HFFc6 (cell line): ENCODE data around the gene AQP6. TPM values are rescaled to one million over a fixed set of nuclear protein-coding genes. Genes with fewer than 3 reads are reported as not detected.

Source experiments
- DNase-seq: peaks from one replicate; pipeline ENCODE4 v3.0.0-alpha.2; 2018
- H3K27ac Mint-ChIP-seq: 2 replicates; pipeline ENCODE4 v1.8.0; 2020; ENCODE audit warnings: mild to moderate bottlenecking, mixed read lengths
- H3K27me3 Mint-ChIP-seq: 2 replicates; pipeline ENCODE4 v1.8.0; 2021; ENCODE audit warnings: mild to moderate bottlenecking, moderate library complexity, mixed read lengths; ENCODE audit not compliant: insufficient read depth
- H3K36me3 Mint-ChIP-seq: 2 replicates; pipeline ENCODE4 v1.8.0; 2021; ENCODE audit warnings: low read depth, mixed read lengths
- H3K4me1 Mint-ChIP-seq: 2 replicates; pipeline ENCODE4 v1.8.0; 2020; ENCODE audit warnings: low read depth, mixed read lengths
- H3K4me3 Mint-ChIP-seq: 2 replicates; pipeline ENCODE4 v1.8.0; 2020; ENCODE audit warnings: mild to moderate bottlenecking, moderate library complexity, mixed read lengths
- H3K9me3 Mint-ChIP-seq: 2 replicates; pipeline ENCODE4 v1.8.0; 2020; ENCODE audit warnings: mild to moderate bottlenecking, mixed read lengths
- CTCF ChIP-seq: fragments of 200-600 bp; sonication (generic); IDR thresholded peaks from 2 replicates; pipeline ENCODE4 v1.5.0; 2021; ENCODE audit warnings: antibody characterized with exemption, mild to moderate bottlenecking
- total RNA-seq, 6 experiments: library from RNA; stranded (reverse); fragmentation: NEBNext Ultra II Directional; extraction: Animal tissue kit (Norgen Biotek cat#: 25700); gene quantifications; 2 replicates in 1 of 6; 3 replicates in 5 of 6; pipeline ENCODE4 v1.2.3, GENCODE V29; 2021

The AQP6 gene
- total RNA-seq, 6 experiments from 2014 or later, result not detected

GRCh38 chr12:49974677-49975317 lies 2.0 kb downstream of the AQP6 start:
- Mint-ChIP-seq H3K4me1 (no peaks in the 10 kb centered on the region), H3K4me3 (no peak overlapping the region), H3K36me3 (no peaks in the 10 kb centered on the region), H3K9me3 (no peaks in the 10 kb centered on the region), H3K27me3 (peaks cover 4% of the 10 kb centered on the region), H3K27ac (no peak overlapping the region)
- no peak for TF ChIP-seq CTCF
- no peak for DNase-seq

DNA sequence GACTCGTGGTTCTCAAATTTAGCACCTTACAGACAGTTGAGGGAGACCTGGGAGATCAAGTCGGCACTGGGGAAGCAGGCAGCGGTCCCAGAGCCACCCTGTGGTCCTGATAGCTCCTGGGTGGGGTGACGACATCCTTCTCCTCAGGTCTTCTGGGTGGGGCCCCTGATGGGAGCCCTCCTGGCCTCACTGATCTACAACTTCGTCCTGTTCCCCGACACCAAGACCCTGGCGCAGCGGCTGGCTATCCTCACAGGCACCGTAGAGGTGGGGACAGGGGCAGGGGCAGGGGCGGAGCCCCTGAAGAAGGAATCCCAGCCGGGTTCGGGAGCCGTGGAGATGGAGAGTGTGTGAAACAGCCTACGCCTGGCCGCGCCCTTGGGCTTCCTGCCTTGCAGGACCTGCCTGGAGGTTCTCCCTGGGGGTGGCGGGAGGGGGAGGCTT lies 2.6 kb downstream of the AQP6 start:
- no peaks in the 10 kb centered on the region for H3K36me3 Mint-ChIP-seq
- H3K27ac Mint-ChIP-seq, result no peak overlapping the region
- H3K4me3 Mint-ChIP-seq, result no peak overlapping the region
- TF ChIP-seq CTCF, result no peak
- no peak for DNase-seq
- H3K4me1 Mint-ChIP-seq, result no peaks in the 10 kb centered on the region
- no peaks in the 10 kb centered on the region for H3K9me3 Mint-ChIP-seq
- H3K27me3 Mint-ChIP-seq, result peaks cover 4% of the 10 kb centered on the region

DNA sequence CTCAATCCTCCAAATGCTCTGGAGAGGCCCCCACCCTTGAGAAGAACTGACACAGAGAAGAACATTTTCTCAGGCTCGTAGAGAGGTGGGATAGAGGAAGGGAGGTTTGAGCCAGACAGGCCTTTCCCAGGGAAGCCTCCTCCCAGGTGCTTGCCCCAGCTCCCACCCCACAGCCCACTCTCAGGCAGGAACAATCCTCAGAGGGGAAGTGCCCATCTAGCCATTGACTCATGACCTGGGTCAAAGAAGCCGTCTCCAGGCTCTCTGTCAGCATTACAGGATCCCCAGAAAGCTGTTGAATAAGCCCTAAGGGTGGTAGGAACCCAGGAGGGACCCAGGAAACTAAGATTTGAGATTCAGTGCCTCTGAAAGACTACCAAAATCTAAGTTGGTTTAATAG lies 3.8 kb downstream of the AQP6 start:
- no peak for DNase-seq
- no peaks in the 10 kb centered on the region for H3K4me1 Mint-ChIP-seq
- peaks cover 4% of the 10 kb centered on the region for H3K27me3 Mint-ChIP-seq
- H3K36me3 Mint-ChIP-seq, result no peaks in the 10 kb centered on the region
- H3K27ac Mint-ChIP-seq, result no peak overlapping the region
- no peak overlapping the region for H3K4me3 Mint-ChIP-seq
- no peaks in the 10 kb centered on the region for H3K9me3 Mint-ChIP-seq
- TF ChIP-seq CTCF, result no peak

DNA sequence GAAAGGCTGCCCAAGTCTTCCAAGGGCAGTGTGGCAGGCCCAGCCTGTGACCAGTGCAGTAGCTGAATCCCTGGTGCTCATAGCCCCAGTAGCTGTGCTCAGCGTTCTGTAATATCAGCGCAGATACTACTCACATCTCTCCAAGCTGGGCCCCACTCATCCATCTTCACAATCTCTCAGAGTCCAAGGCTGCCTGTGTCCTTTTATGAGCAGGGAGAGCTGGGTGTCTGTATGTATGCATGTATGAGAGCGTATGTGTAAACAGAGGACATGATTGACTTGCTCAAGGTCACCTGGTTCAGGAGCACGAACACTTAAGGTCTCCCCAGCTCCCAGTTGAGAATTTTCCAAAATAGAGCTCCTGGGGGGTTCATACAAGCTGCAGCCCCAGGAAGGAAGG lies 5.4 kb downstream of the AQP6 start:
- Mint-ChIP-seq H3K27ac (no peak overlapping the region), H3K9me3 (no peaks in the 10 kb centered on the region), H3K4me1 (peaks cover 11% of the 10 kb centered on the region), H3K27me3 (no peaks in the 10 kb centered on the region; the same call in 1 of the 2 replicates), H3K36me3 (no peaks in the 10 kb centered on the region), H3K4me3 (no peak overlapping the region)
- no peak for TF ChIP-seq CTCF
- DNase-seq, result no peak

- no peak for TF ChIP-seq CTCF
- no peaks in the 10 kb centered on the region for H3K9me3 Mint-ChIP-seq
- no peaks in the 10 kb centered on the region for H3K36me3 Mint-ChIP-seq
- no peak overlapping the region for H3K4me3 Mint-ChIP-seq
- H3K4me1 Mint-ChIP-seq, result peaks cover 20% of the 10 kb centered on the region
- no peak overlapping the region for H3K27ac Mint-ChIP-seq
- DNase-seq, result no peak
- H3K27me3 Mint-ChIP-seq, result no peaks in the 10 kb centered on the region; the same call in 1 of the 2 replicates
Observed at GRCh38 chr12:49979016-49979586, 6.4 kb downstream of the AQP6 start.
